Measurements from ENCODE around the gene DAAM1.

The DAAM1 gene

DNA sequence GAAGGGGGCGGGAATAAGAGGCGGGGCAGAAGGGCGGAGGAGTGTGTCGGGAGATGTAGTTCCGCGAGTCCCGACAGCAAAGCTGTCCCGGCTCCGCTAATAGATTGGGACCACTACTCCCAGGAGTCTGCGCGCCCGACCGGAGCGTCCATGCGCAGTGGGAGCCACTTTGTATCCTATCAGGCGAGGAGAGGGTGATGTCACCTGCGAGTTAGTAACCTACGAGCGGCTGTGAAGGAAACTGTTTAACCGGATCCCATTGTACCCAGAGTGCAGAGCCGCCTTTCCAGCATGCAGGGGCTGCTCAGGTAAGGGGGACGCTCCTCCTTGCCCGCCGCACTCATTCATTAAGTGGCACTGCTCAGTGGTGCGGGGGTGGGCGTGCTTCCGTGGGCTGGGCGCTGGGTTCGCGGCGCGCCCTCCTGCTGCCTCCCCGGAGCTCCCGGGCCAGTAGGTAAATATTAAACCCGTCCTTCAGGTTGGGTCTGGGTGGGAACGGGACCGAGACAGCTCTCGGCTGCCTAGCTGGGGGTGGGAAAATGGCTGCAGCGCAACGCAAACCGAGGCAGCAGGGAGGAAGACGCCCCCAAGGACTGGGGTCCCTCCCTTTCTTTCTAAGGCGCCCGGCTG lies at the start of gene DAAM1:
Gene DAAM1 (plus strand): TSS at position 207 of the 630 bp plus-strand sequence. CDS start 74,811 bp downstream, outside the sequence.
- peak; percentile 91 for DNase-seq (ENCODE audit: low read depth)

DNA sequence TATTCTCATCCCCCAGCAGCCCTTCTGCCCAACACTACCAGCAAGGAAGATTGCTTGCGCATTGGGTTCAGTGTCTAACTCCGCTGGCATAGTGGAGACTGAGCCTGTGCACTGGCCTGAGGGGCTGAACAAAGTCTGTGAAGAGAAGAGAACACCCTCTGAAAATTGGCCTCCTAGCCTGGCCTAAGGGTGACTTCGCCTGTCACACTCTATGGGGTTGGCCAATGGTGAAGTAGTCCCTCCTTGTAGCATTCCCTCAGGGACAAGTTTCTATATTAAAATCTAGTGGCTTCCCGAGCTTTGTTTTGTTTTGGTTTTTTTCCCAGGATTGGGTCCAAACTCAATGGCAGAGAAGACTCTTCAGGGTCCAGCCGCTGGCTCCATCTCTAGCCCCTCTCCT lies 49.1 kb upstream of the DAAM1 start:
- DNase-seq (ENCODE audit: low read depth) = no peak

- DNase-seq (ENCODE audit: low read depth) = no peak
These were observed 48.2 kb upstream of the DAAM1 start for GRCh38 chr14:59140106-59140843.

GRCh38 chr14:59146484-59146883 lies 42.0 kb upstream of the DAAM1 start:
- DNase-seq (ENCODE audit: low read depth) = no peak

- no peak for DNase-seq (ENCODE audit: low read depth)
These were observed 41.5 kb upstream of the DAAM1 start for GRCh38 chr14:59147007-59147406.

DNA sequence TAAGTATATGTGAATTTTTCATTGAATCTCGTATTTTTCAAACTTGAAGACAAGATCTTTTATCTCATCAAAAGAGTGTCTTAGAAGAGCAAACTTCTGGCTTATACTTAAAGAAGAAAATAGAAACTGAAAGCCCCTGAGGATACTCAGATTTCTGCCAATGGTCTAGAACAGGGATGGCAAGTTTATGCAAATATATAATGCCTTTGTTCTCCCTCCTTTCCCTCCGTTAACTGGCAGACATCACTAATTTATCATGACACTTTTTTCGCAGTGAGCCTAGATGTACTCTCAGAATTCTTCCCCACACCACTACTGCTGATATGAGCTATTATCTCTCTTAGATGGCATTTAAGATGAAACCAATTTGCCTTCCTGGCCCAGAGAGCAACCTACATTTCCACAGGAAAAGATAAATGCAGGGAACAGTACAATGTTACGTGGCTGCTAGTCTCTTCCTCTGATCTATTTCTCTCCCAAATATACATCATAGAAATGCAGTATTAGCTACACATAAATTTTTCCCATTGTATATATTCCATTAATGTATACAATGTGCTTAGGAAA lies 40.0 kb upstream of the DAAM1 start:
- DNase-seq (ENCODE audit: low read depth) = no peak

GRCh38 chr14:59150990-59151389 lies 37.5 kb upstream of the DAAM1 start:
- DNase-seq (ENCODE audit: low read depth) = no peak

DNA sequence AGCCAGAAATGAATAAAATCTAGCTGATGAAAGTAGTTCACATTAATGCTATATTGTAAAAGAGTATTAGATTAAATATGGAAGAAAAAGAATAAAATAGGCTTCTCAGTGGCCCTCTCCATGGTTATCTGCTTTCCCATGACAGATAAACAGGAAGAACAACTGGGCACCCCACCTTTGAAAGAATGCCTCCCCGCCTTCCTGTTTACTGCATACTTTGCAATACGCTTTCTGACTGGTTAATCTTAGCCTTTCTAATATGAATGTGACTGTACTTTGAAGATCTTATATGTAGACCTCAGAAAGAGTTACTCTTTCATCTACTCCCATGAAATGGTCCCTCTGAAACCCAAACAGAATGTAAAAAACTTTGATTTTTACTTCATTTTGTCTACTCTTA lies 34.1 kb upstream of the DAAM1 start:
- DNase-seq (ENCODE audit: low read depth) = no peak

GRCh38 chr14:59155886-59156285 lies 32.6 kb upstream of the DAAM1 start:
- no peak for DNase-seq (ENCODE audit: low read depth)

DNA sequence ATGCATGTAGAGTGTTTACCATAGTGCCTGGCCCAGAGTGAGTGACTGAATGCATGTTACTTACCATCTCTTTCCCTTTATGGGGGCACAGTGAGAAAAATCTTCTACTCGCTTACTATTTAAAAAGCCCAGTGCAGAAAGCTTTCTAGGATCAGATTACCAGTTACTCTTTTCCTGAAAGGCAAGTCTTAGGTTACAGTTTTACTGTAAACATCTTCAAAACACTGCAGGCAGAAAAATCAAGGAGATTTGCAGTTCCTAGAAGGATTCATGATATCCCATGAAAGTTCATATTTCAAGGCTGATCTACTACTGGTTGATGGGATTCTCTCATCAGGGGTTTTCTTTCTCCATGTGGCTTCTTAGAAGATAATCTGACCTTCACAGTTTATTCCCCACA lies 29.3 kb upstream of the DAAM1 start:
- DNase-seq (ENCODE audit: low read depth) = no peak

DNA sequence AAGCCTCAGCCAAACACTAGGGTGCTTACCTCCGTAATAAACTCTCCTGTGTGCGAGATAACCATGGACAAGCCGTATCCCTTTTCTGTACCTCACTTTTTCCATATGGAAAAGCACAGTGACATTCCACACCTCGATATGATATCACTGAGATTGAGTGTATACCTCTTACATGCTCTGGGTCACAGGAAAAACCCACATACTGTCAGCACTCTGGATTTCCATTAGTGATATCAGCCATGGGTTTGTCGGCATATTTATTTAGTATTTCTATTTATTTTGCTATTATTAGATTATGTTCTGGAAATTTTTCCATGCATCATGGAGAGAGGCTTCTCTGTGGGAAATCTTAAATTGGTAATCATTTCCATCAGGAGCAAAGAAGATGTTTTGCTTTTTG lies 28.0 kb upstream of the DAAM1 start:
- DNase-seq (ENCODE audit: low read depth) = no peak

DNA sequence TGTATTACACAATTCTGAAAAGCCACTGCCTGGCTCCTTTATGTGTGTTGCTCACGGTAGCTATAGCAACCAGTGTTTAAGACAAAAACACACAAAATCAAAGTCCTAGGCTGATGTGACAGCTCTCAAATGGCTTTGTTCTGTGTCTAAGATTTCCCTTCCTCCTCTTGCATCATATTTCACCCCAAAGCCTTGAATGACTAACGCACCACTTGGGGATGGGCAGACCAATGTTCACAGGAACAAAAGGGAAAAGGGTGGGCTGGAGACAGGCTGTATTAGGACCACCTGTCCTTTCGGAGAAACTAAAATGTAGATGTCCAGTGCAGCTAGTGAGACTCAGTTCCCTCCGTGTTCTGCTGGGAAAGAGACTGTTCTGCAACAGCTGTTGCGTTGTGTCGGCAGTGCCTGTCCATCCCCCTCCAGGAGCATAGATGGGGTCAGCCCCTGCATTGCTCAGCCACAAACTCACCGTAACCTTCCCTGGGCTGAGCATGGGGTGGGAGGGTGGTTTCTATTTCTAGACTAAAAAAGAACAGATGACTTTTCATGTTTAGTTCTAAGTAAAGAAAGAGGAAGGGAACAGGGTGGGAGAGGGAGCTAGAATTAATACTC lies 26.8 kb upstream of the DAAM1 start:
- no peak for DNase-seq (ENCODE audit: low read depth)

DNA sequence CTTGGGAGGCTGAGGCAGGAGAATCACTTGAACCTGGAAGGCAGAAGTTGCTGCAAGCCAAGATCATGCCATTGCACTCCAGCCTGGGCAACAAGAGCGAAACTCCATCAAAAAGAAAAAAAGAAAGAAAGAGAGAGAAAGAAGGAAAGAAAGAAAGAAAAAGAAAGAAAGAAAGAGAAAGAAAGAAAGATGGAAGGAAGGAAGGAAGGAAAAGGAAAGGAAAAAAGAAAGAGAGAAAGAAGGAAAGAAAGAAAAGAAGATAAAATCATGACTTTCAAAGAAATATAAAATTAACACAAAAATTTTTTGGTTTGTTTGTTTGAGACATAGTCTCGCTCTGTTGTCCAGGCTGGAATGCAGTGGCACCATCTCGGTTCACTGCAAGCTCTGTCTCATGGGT lies 22.2 kb upstream of the DAAM1 start:
- DNase-seq (ENCODE audit: low read depth) = no peak

GRCh38 chr14:59175404-59175803 lies 13.1 kb upstream of the DAAM1 start:
- DNase-seq (ENCODE audit: low read depth) = no peak

DNA sequence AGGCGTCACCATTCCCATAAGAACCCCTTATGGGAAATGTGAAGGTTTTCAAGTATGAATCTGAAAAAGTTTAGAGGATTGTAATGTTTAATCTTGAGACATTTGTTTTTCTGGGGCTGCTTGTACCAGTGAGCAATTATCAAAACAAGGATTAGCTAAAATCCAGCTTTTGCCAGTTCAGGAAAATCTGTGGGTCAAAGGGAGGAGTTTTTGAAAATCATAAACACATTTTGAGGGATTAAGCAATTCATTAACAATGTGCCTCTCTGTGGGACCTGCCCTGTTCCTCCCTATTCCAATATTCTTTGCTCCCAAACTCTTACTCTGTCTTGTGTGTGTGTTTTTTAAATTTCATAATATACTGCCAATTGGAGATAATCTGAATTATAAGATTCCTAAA lies 11.7 kb upstream of the DAAM1 start:
- DNase-seq (ENCODE audit: low read depth) = no peak

DNA sequence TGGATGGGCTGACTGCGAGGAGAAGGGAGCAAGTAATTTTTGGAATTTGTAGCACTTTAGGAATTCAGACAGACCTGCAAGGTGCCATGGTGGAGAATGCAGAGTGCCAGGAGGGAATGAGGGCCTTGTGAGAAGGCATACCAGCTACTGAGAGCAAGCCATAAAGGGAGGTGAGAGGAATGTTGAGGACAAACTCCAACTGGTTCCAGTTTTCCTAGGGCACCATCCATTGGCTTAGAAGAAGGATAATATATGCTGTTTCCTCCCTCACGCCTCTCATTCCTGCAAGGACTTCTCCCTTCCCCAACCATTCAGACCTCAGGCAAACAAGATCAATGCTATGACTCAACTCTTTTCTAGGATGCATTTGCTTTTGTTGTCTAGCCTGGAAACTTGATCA lies 11.2 kb upstream of the DAAM1 start:
- DNase-seq (ENCODE audit: low read depth) = no peak

DNA sequence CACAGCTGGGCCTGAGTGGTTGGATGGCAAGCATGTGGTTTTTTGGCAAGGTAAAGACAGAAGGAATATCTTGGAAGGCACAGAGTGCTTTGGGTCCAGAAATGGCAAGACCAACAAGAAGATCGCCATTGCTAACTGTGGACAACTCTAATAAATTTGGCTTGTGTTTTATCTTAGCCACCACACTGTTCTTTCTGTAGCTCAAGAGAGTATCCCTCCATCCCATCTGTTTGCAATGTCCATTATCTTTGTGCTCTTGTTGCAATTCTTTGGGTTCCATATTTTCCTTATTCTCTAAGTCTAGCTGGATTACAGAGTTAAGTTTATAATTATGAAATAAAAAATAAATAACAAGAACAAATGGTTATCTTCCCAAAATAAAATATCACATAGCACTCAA lies 6.7 kb upstream of the DAAM1 start:
- DNase-seq (ENCODE audit: low read depth) = no peak

DNA sequence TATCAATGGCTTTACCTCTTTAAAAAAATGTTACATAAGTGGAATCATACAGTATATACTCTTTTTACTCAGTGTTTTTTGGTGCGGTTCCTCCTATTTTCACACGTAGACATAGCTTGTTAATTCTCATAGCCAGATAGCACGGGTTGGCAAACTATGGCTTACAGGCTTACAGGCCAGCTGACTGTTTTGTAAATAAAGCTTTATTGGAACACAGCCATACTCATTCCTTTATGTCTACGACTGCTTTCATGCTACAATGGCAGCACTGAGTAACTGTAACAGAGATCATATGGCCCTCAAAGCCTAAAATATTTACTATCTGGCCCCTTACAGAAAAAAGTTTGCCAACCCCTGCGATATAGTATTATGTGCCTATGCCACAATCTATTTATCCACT lies 5.8 kb upstream of the DAAM1 start:
- DNase-seq (ENCODE audit: low read depth) = no peak

DNA sequence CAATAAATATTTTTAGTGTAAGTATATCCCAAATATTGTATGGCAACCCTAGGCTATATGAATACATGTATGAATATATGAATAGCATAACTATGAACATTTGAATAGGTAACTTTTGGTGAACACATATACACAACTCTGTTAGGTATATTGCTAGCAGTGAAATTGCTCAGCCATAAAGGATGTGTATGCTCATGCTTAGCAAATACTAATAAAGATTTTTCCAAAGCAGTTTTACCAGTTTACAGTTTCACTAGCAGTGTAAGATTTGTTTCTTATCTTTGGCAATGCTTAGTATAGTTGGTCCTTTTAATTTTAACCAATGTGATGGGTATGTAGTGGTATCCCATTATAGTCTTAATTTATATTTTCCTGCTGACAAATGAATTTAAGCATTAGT lies 5.3 kb upstream of the DAAM1 start:
- DNase-seq (ENCODE audit: low read depth) = no peak

DNA sequence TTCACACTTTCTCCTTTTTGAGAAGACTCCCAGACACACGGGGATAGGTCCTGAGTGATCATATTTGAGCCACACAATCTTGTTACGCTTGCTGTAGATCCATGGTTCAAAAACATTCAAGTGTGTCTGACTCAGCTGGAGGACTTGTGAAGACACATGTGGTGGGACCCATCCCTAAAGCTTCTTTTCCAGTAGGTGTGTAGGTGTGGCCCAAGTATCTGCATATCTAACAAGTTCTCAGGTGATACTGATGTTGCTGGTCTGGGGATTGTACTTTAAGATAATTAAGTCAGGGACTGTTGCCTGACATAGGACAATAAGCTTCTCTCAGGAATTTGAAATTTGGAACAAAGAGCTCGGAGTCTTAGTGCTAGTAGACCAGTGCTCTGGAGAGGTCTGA lies 4.1 kb upstream of the DAAM1 start:
- DNase-seq (ENCODE audit: low read depth) = no peak

DNA sequence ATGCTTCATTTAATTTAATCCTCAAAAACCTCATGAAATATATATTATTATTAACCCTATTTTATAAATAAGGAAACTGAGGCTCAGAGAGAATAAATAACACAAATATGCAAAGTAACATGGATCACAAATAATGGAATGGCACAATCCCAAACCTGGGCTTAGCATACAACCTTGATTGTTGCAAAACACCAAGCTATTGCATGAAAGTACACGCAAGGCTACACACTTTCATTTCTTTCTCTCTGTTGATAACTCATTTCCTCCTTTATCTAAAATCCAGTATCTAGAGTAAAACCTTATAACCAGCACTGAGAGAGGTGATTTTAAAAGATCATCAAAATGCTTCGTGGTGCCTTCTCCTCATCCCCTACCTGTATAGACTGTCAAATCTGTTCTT lies 2.8 kb upstream of the DAAM1 start:
- no peak for DNase-seq (ENCODE audit: low read depth)

DNA sequence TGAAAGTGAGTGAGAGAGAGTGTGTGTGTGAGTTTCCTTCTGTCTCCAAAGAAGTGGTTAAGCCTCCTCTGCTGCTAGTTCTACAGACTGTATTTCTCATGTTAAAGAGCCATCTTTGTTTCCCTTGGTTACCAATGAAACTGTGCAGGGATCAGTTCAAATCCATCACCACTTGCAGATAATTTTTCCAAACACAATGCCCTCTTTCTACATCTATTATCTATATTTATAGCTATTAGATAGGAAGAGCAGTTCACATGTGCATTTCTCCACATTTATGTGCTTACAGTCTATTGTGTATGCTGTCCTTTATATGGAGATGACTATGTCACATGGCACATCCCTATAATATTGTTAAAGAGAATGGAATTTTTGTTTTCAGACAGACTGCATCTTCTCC lies 2.2 kb upstream of the DAAM1 start:
- DNase-seq (ENCODE audit: low read depth) = no peak

GRCh38 chr14:59187118-59187517 lies 1.3 kb upstream of the DAAM1 start:
- DNase-seq (ENCODE audit: low read depth) = no peak

Data from stimulated activated CD8-positive, alpha-beta memory T cell treated with anti-CD3 and anti-CD28 coated beads, Interleukin-12 subunit alpha, Interleukin-12 subunit beta, amount 100 ng/mL, for 4 hours (primary cell).